K562 (cell line): Measurements from ENCODE around the gene RALGAPB. TPM values are rescaled to one million over a fixed set of nuclear protein-coding genes. Genes with fewer than 3 reads are reported as not detected.
A peak's percentile ranks its signal among the peaks of the same experiment; 100 is the strongest.

ENCODE experiments used
- CREM ChIP-seq: IDR thresholded peaks from 2 replicates; pipeline ENCODE4 v1.6.1; 2014; ENCODE audit warnings: antibody characterized with exemption, low read depth
- FOXK2 ChIP-seq, 2 experiments: fragments of 450-650 bp; IDR thresholded peaks in 1 of 2; conservative IDR thresholded peaks in 1 of 2; 2 replicates each; pipeline ENCODE4 v1.6.1; 2016; ENCODE audit warnings: low read depth in 2 of 2, mild to moderate bottlenecking in 1 of 2
- GABPA ChIP-seq: fragments of 200-800 bp; sonication (Bioruptor generic); conservative IDR thresholded peaks from 2 replicates; pipeline ENCODE4 v1.6.1; 2016; ENCODE audit warnings: low read depth, missing genetic modification characterization, missing compliant biosample characterization
- HNRNPH1 ChIP-seq: fragments of 200-400 bp; formaldehyde crosslinking; optimal IDR thresholded peaks from 2 replicates; pipeline ENCODE3; 2017; ENCODE audit warnings: low read depth, mild to moderate bottlenecking, low read length, moderate library complexity
- JUND ChIP-seq, 2 experiments: IDR thresholded peaks; 2 replicates in 1 of 2; 3 replicates in 1 of 2; pipeline ENCODE4 v1.6.1; 2011; ENCODE audit warnings: borderline replicate concordance in 2 of 2, low read depth in 2 of 2, low read length in 2 of 2, improper control_type of control experiment in 1 of 2, missing biosample characterization in 1 of 2, missing genetic modification characterization in 1 of 2, missing genetic modification reagents in 1 of 2
- MYC ChIP-seq, 2 experiments: fragments of 250-450 bp in 1 of 2; sonication (Bioruptor Pico) in 1 of 2; IDR thresholded peaks; 2 replicates each; pipeline versions ENCODE4 v1.5.1 to v1.6.1; 2012 to 2021; ENCODE audit warnings: low read depth in 2 of 2, borderline replicate concordance in 1 of 2, improper control_type of control experiment in 1 of 2, low read length in 1 of 2, mild to moderate bottlenecking in 1 of 2, moderate library complexity in 1 of 2
- NR3C1 ChIP-seq: sonication (generic); formaldehyde crosslinking; IDR thresholded peaks from 2 replicates; pipeline ENCODE4 v1.8.1; 2022; ENCODE audit warnings: missing genetic modification reagents
- PCBP2 ChIP-seq: fragments of 200-400 bp; formaldehyde crosslinking; IDR thresholded peaks from 2 replicates; pipeline ENCODE4 v1.6.1; 2018; ENCODE audit warnings: low read length, low read depth, mild to moderate bottlenecking, moderate library complexity; ENCODE audit not compliant: poor library complexity, severe bottlenecking
- PML ChIP-seq: IDR thresholded peaks from 2 replicates; pipeline ENCODE4 v1.6.1; 2012; ENCODE audit warnings: low read length, inconsistent platforms
- POLR2AphosphoS2 ChIP-seq: IDR thresholded peaks from 2 replicates; pipeline ENCODE4 v1.6.1; 2012; ENCODE audit warnings: low read length, improper control_type of control experiment
- SMARCE1 ChIP-seq: fragments of 450-650 bp; IDR thresholded peaks from 2 replicates; pipeline ENCODE4 v1.7.1; 2016; ENCODE audit warnings: mild to moderate bottlenecking
- SP1 ChIP-seq: sonication (generic); formaldehyde crosslinking; IDR thresholded peaks from 2 replicates; pipeline ENCODE4 v1.8.1; 2022; ENCODE audit warnings: mild to moderate bottlenecking, missing genetic modification reagents
- SREBF1 ChIP-seq: fragments of 150-350 bp; IDR thresholded peaks from 2 replicates; pipeline ENCODE4 v1.6.1; 2014; ENCODE audit warnings: antibody characterized with exemption, low read depth, low read length, borderline replicate concordance
- U2AF1 ChIP-seq: fragments of 200-400 bp; formaldehyde crosslinking; optimal IDR thresholded peaks from 2 replicates; pipeline ENCODE3; 2017; ENCODE audit warnings: mild to moderate bottlenecking, low read depth, low read length, moderate library complexity
- WHSC1 ChIP-seq: IDR thresholded peaks from one replicate; pipeline ENCODE4 v1.6.1; 2012; ENCODE audit warnings: low read length, control low read depth, inconsistent platforms
- YY1 ChIP-seq, 3 experiments: IDR thresholded peaks; 2 replicates each; pipeline ENCODE4 v1.6.1; 2011; ENCODE audit warnings: low read length in 2 of 3, mild to moderate bottlenecking in 2 of 3, moderate library complexity in 2 of 3, borderline replicate concordance in 1 of 3, control low read depth in 1 of 3, low read depth in 1 of 3; ENCODE audit not compliant: insufficient read depth in 3 of 3, insufficient replicate concordance in 2 of 3, control insufficient read depth in 1 of 3, insufficient read length in 1 of 3; ENCODE audit errors: extremely low read depth in 1 of 3
- ZNF197 ChIP-seq: fragments of 200-800 bp; sonication (Bioruptor generic); IDR thresholded peaks from 2 replicates; pipeline ENCODE4 v1.6.1; 2016; ENCODE audit warnings: low read depth, missing genetic modification characterization, missing compliant biosample characterization
- ZNF699 ChIP-seq: fragments of 250-450 bp; sonication (Bioruptor Pico); IDR thresholded peaks from 2 replicates; pipeline ENCODE4 v1.8.0; 2021; ENCODE audit warnings: mild to moderate bottlenecking, moderate library complexity; ENCODE audit not compliant: insufficient replicate concordance
- polyA plus RNA-seq, 8 experiments: library from polyadenylated mRNA; depleted of rRNA in 4 of 8; stranded (reverse) in 5 of 8; unstranded in 3 of 8; fragments of >200 nt; fragmentation: Nextera tagmentation in 2 of 8; fragmentation: Illumina TruSeq in 1 of 8; extraction: Ambion mirVana in 2 of 8; extraction: Trizol in 1 of 8; gene quantifications; 2 replicates each; pipeline versions ENCODE4 v1.2.1 to v1.2.3, GENCODE V29; 2011 to 2014; ENCODE audit warnings: inconsistent platforms in 1 of 8, missing spikeins in 1 of 8
- total RNA-seq, 7 experiments: library from RNA; depleted of rRNA in 6 of 7; stranded (reverse); fragments of >200 nt in 6 of 7; fragmentation: Illumina TruSeq in 2 of 7; extraction: Trizol in 2 of 7; gene quantifications; 2 replicates each; pipeline versions ENCODE4 v1.2.1 to v1.2.3, GENCODE V29; 2011 to 2021; ENCODE audit warnings: low replicate concordance in 1 of 7
- TF ChIP-seq, protein P1 (sequence below): sonication (generic); formaldehyde crosslinking; IDR thresholded peaks from 2 replicates; pipeline ENCODE4 v1.8.0; 2022; ENCODE audit warnings: mild to moderate bottlenecking, missing genetic modification reagents
- TF ChIP-seq, protein P2 (sequence below): sonication (generic); formaldehyde crosslinking; IDR thresholded peaks from 2 replicates; pipeline ENCODE4 v1.8.1; 2023; ENCODE audit warnings: mild to moderate bottlenecking, missing genetic modification reagents
- TF ChIP-seq, protein P3 (sequence below): conservative IDR thresholded peaks from 2 replicates; pipeline ENCODE4 v1.6.1; 2011; ENCODE audit warnings: low read depth, mild to moderate bottlenecking, low read length; ENCODE audit not compliant: control insufficient read depth
- TF ChIP-seq, protein P4 (sequence below): fragments of 250-450 bp; sonication (Bioruptor Pico); IDR thresholded peaks from 2 replicates; pipeline ENCODE4 v1.6.1; 2021; ENCODE audit warnings: mild to moderate bottlenecking

RALGAPB gene
- total and polyA plus RNA-seq, 9 of the 15 experiments (the other 6 are each of a cell fraction or from before 2014, with no cell fraction given) = 4.3 to 25.6 (median 13.6) TPM

DNA sequence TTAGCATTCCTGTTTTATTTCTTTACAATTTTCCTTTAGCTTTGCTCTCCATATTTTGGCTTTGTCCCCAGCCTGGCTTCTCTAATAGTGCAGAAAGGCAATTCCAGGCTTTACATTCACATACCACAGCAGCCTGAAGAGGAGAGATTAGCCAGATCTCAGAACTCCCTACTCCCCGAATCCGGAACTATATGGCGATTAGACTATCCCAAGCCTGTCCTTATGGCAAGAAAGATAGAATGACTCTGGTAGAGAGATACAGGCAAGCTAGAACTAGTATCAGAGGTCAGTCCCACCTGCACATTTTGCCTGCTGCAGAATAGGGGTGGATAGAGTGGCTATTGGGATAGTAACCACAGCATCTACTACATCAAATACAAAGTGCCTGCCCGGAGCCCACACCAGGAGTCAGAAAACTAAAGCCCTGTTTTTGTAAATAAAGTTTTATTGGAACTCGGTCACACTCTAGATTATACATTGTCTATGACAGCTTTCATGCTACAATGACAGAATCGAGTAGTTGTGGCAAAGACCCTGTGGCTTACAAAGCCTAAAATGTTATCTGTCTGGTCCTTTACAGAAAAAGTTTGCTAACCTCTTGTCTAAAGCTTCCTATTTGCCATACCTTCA, 91.3 kb downstream of the RALGAPB start (continued):
- TF ChIP-seq, protein P1, sequence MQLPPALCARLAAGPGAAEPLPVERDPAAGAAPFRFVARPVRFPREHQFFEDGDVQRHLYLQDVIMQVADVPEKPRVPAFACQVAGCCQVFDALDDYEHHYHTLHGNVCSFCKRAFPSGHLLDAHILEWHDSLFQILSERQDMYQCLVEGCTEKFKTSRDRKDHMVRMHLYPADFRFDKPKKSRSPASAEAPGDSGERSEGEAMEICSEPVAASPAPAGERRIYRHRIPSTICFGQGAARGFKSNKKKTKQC (CRISPR knock-in tag) = no peak
- TF ChIP-seq JUND (IDR thresholded peaks at IDR 0.05; ENCODE audit: borderline replicate concordance, low read depth, low read length) (no peak), JUND (tag; IDR thresholded peaks at IDR 0.05; ENCODE audit: borderline replicate concordance, low read depth, low read length) (0 out of 3 replicates have a peak, but pooled peaks have one; percentile 9), SMARCE1 (peak; percentile 83), SREBF1 (no peak), CREM (peak; percentile 26; the same call in 1 of the 2 replicates), HNRNPH1 (no peak), MYC (IDR thresholded peaks at IDR 0.05; ENCODE audit: low read depth, low read length) (no peak), MYC (CRISPR knock-in tag; IDR thresholded peaks at IDR 0.05; ENCODE audit: borderline replicate concordance, low read depth) (no peak), GABPA (tag) (no peak), PML (peak; percentile 97), WHSC1 (no peak), POLR2AphosphoS2 (no peak), NR3C1 (CRISPR knock-in tag) (no peak), ZNF699 (CRISPR knock-in tag) (no peak), FOXK2 (conservative IDR thresholded peaks at IDR 0.05 in 1 of 2, IDR thresholded peaks at IDR 0.05 in 1 of 2; ENCODE audit: low read depth in 2 of 2) (peak in 1 of 2 experiments; percentile 26; a peak in 1 of 4 replicates), U2AF1 (no peak), ZNF197 (CRISPR knock-in tag) (no peak), SP1 (CRISPR knock-in tag) (no peak), PCBP2 (no peak), YY1 (IDR thresholded peaks at IDR 0.05; ENCODE audit: borderline replicate concordance in 1 of 3, control insufficient read depth in 1 of 3, extremely low read depth in 1 of 3, insufficient read depth in 3 of 3, insufficient read length in 1 of 3, insufficient replicate concordance in 2 of 3, low read depth in 1 of 3, low read length in 2 of 3) (no peak)
- TF ChIP-seq, protein P2, sequence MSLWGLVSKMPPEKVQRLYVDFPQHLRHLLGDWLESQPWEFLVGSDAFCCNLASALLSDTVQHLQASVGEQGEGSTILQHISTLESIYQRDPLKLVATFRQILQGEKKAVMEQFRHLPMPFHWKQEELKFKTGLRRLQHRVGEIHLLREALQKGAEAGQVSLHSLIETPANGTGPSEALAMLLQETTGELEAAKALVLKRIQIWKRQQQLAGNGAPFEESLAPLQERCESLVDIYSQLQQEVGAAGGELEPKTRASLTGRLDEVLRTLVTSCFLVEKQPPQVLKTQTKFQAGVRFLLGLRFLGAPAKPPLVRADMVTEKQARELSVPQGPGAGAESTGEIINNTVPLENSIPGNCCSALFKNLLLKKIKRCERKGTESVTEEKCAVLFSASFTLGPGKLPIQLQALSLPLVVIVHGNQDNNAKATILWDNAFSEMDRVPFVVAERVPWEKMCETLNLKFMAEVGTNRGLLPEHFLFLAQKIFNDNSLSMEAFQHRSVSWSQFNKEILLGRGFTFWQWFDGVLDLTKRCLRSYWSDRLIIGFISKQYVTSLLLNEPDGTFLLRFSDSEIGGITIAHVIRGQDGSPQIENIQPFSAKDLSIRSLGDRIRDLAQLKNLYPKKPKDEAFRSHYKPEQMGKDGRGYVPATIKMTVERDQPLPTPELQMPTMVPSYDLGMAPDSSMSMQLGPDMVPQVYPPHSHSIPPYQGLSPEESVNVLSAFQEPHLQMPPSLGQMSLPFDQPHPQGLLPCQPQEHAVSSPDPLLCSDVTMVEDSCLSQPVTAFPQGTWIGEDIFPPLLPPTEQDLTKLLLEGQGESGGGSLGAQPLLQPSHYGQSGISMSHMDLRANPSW (CRISPR knock-in tag) = no peak
- TF ChIP-seq, protein P3, sequence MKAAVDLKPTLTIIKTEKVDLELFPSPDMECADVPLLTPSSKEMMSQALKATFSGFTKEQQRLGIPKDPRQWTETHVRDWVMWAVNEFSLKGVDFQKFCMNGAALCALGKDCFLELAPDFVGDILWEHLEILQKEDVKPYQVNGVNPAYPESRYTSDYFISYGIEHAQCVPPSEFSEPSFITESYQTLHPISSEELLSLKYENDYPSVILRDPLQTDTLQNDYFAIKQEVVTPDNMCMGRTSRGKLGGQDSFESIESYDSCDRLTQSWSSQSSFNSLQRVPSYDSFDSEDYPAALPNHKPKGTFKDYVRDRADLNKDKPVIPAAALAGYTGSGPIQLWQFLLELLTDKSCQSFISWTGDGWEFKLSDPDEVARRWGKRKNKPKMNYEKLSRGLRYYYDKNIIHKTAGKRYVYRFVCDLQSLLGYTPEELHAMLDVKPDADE = no peak
- TF ChIP-seq, protein P4, sequence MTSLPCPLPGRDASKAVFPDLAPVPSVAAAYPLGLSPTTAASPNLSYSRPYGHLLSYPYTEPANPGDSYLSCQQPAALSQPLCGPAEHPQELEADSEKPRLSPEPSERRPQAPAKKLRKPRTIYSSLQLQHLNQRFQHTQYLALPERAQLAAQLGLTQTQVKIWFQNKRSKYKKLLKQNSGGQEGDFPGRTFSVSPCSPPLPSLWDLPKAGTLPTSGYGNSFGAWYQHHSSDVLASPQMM (CRISPR knock-in tag) = no peak
